Suprapubic skin (tissue), 4 donors: ENCODE measurements around the gene PPP2R5C. TPM values are rescaled to one million over a fixed set of nuclear protein-coding genes. Genes with fewer than 3 reads are reported as not detected.

ENCODE experiments used
- DNase-seq, 2 donors: peaks; one replicate each; pipeline ENCODE4 v3.0.0-alpha.2; 2019; ENCODE audit warnings: low spot score in 2 of 2
- H3K27ac ChIP-seq: fragments of 200-600 bp; sonication (generic); one replicate; pipeline ENCODE4 v1.5.1; 2019
- H3K27me3 ChIP-seq: fragments of 200-600 bp; sonication (generic); one replicate; pipeline ENCODE4 v1.5.1; 2019
- H3K36me3 ChIP-seq: fragments of 200-600 bp; sonication (generic); one replicate; pipeline ENCODE4 v1.5.1; 2019
- H3K4me1 ChIP-seq: fragments of 200-600 bp; sonication (generic); one replicate; pipeline ENCODE4 v1.5.1; 2019
- H3K4me3 ChIP-seq: fragments of 200-600 bp; sonication (generic); one replicate; pipeline ENCODE4 v1.5.1; 2019; ENCODE audit warnings: mild to moderate bottlenecking
- H3K9me3 ChIP-seq: fragments of 200-600 bp; sonication (generic); one replicate; pipeline ENCODE4 v1.5.1; 2019
- EP300 ChIP-seq: sonication (generic); formaldehyde crosslinking; IDR thresholded peaks from one replicate; pipeline ENCODE4 v1.6.1; 2017; ENCODE audit warnings: antibody characterized with exemption
- POLR2A ChIP-seq, 2 donors: fragments of 450-650 bp; IDR thresholded peaks; one replicate each; pipeline ENCODE4 v1.6.1; 2017; ENCODE audit warnings: antibody characterized with exemption in 2 of 2, mild to moderate bottlenecking in 2 of 2, moderate library complexity in 2 of 2
- POLR2AphosphoS5 ChIP-seq, 3 donors: sonication (generic); formaldehyde crosslinking; IDR thresholded peaks; one replicate each; pipeline ENCODE4 v1.6.1; 2017; ENCODE audit warnings: antibody characterized with exemption in 3 of 3
- WGBS: methylation state at CpG from one replicate; pipeline ENCODE4 v1.1.5; 2018; 5-methylcytosine and 5-hydroxymethylcytosine counted together
- total RNA-seq, 4 donors: library from RNA; depleted of rRNA; stranded (reverse); fragments of >200 nt; gene quantifications; one replicate each; pipeline ENCODE4 v1.1.0, GENCODE V29; 2016
- TF ChIP-seq, protein P1 (sequence below), 2 donors: fragments of 200-600 bp in 1 of 2; fragments of 450-650 bp in 1 of 2; sonication (generic) in 1 of 2; IDR thresholded peaks; one replicate each; pipeline ENCODE4 v1.5.1; 2016 to 2019; ENCODE audit warnings: antibody characterized with exemption in 2 of 2, mild to moderate bottlenecking in 1 of 2, moderate library complexity in 1 of 2

The PPP2R5C gene
- total RNA-seq, 4 donors from 2014 or later, result 104 to 149 (median 119) TPM

DNA sequence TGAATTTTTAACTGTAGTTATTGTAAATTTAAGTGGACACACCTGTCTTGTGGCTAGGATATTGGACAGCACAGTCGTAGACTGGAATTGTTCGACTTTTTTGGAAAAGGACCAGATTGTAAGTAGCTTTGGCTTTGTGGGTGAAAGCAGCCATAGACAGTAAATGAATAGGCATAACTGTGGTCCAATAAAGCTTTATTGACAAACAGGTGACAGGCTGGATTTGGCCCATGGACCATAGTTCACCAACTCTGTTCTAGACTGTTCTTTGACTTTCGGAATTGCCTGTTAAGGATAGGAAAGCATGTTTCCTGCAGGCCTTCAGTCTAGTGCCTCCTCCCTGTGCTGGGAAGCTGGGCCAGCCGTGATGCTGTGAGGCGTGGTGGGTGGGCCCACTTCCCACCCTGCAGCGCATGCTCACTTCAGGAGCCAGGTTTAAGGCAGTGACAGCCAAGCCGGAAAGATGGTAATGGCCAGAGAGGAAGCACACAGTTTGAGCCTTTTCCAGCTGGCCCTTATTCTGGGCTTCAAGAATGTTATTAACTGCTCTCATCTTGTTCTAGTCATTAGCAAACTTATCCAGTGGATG, 51.8 kb downstream of the PPP2R5C start:
- H3K4me3 ChIP-seq, result no peak overlapping the region
- H3K36me3 ChIP-seq, result peaks cover 4% of the 10 kb centered on the region
- no peaks in the 10 kb centered on the region for H3K9me3 ChIP-seq
- TF ChIP-seq, protein P1, sequence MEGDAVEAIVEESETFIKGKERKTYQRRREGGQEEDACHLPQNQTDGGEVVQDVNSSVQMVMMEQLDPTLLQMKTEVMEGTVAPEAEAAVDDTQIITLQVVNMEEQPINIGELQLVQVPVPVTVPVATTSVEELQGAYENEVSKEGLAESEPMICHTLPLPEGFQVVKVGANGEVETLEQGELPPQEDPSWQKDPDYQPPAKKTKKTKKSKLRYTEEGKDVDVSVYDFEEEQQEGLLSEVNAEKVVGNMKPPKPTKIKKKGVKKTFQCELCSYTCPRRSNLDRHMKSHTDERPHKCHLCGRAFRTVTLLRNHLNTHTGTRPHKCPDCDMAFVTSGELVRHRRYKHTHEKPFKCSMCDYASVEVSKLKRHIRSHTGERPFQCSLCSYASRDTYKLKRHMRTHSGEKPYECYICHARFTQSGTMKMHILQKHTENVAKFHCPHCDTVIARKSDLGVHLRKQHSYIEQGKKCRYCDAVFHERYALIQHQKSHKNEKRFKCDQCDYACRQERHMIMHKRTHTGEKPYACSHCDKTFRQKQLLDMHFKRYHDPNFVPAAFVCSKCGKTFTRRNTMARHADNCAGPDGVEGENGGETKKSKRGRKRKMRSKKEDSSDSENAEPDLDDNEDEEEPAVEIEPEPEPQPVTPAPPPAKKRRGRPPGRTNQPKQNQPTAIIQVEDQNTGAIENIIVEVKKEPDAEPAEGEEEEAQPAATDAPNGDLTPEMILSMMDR (IDR thresholded peaks at IDR 0.05), result no peak
- TF ChIP-seq POLR2AphosphoS5 (IDR thresholded peaks at IDR 0.05), result no peak
- TF ChIP-seq EP300, result no peak
- H3K27ac ChIP-seq, result peak overlapping the region; percentile 60
- H3K4me1 ChIP-seq, result peaks cover 52% of the 10 kb centered on the region
- 54% methylated on average over 6 of the region's 7 CpGs for WGBS
- no peak for DNase-seq
- H3K27me3 ChIP-seq, result no peaks in the 10 kb centered on the region

DNA sequence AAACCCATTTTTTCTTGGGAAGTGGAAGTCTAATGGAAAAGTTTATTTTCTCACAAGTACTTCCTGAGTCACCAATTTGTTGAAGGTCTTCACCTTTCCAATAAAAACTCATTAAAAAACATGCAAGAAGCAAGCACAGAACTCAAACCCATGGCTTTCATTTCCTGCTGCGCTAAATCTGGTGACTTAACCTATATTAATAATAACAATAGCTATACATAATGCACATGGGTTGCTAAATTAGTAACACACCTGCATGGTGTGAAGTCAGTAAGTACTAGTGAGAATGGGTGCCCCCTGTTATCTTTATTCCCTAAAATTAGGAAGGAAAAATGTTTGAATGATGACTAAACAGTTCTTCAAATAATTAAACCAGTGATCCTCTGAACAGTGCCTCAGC, 52.3 kb downstream of the PPP2R5C start:
- no peaks in the 10 kb centered on the region for H3K9me3 ChIP-seq
- DNase-seq, result no peak
- no peak overlapping the region for H3K4me3 ChIP-seq
- TF ChIP-seq POLR2AphosphoS5 (IDR thresholded peaks at IDR 0.05), result no peak
- H3K27me3 ChIP-seq, result no peaks in the 10 kb centered on the region
- peaks cover 46% of the 10 kb centered on the region for H3K4me1 ChIP-seq
- peaks cover 4% of the 10 kb centered on the region for H3K36me3 ChIP-seq
- WGBS, result 86% methylated on average over 1 of the region's 1 CpG
- peak overlapping the region; percentile 60 for H3K27ac ChIP-seq

DNA sequence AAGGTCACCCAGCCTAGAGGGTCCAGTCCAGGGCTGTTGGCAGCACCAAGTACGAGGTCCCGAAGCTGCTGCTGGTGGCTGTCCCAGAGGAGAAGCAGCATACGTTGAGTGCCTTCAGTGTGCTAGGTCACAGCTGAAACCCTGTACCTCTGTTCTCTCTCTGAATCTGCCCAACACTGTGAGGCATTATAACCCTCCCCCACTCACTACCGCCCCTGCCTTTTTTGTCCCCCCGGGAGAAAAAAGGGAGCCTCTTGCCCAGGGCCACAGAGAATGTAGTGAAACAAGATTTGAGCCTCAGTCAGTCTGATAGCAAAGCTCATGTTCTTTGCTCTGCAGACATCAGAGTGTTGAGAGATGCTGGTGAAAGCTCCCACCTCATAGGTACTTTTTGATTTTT, 53.4 kb downstream of the PPP2R5C start:
- Histone ChIP-seq H3K4me1 (peaks cover 46% of the 10 kb centered on the region), H3K27me3 (no peaks in the 10 kb centered on the region)
- WGBS, result 75% methylated on average over 5 of the region's 5 CpGs

DNA sequence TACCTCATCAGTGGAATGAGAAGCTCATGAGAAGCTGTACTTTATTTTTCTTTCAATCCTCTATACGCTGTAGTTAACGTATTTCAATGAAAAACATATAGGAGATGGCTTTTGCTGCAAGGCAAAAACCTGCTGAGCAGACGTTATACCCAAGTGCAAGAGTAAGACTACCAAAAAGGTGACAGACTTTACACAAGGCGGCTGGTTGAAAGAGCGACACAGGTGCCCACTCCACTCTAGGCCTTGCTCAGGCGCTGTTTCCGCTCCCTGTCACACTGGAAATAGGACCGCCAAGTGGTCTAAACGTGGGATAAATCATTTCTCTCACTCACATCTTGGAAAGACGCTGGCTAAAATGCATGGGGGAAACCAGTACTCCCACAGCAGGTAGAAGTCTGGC, 54.5 kb downstream of the PPP2R5C start:
- 87% methylated on average over 10 of the region's 10 CpGs for WGBS
- Histone ChIP-seq H3K9me3 (no peaks in the 10 kb centered on the region), H3K4me1 (peaks cover 40% of the 10 kb centered on the region), H3K36me3 (peaks cover 10% of the 10 kb centered on the region), H3K4me3 (no peak overlapping the region), H3K27me3 (no peaks in the 10 kb centered on the region), H3K27ac (no peak overlapping the region)
- TF ChIP-seq POLR2A (IDR thresholded peaks at IDR 0.05) (no peak), EP300 (no peak), POLR2AphosphoS5 (IDR thresholded peaks at IDR 0.05) (no peak)
- TF ChIP-seq, protein P1 (IDR thresholded peaks at IDR 0.05), result no peak
- no peak for DNase-seq

More for the DNA sequence above, 53.4 kb downstream of the PPP2R5C start:
- Histone ChIP-seq H3K9me3 (no peaks in the 10 kb centered on the region), H3K4me3 (no peak overlapping the region), H3K27ac (no peak overlapping the region), H3K36me3 (peaks cover 10% of the 10 kb centered on the region)
- no peak for DNase-seq
- no peak for TF ChIP-seq POLR2A (IDR thresholded peaks at IDR 0.05)
- TF ChIP-seq, protein P1 (IDR thresholded peaks at IDR 0.05), result no peak

DNA sequence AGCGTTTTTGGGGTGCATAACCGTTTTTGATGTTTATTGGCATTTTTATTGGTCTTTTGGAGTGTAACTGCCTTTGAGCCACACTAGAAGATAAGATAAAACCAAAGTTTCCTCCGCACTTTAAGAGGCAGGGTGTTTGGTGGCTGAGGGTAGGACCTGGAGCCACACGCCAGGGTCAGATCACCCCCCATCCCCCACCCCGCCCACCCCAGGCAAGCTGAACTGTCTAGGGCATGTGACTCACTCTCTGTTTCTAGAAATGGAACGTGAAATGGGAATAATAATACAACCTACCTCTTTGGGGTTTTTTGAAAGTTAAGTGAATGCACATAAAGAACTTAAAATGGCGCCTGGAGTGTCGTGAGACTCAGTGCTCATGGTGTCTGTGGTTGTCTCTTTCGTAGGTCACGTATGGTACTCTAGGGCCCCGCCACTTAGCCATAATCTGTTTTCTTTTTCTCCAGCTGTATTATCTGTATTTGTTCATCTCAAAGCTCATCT, 56.0 kb downstream of the PPP2R5C start:
- Histone ChIP-seq H3K9me3 (no peaks in the 10 kb centered on the region), H3K4me1 (peaks cover 25% of the 10 kb centered on the region), H3K27me3 (no peaks in the 10 kb centered on the region), H3K36me3 (peaks cover 12% of the 10 kb centered on the region), H3K27ac (no peak overlapping the region), H3K4me3 (no peak overlapping the region)
- DNase-seq, result no peak
- WGBS, result 79% methylated on average over 11 of the region's 11 CpGs
- no peak for TF ChIP-seq POLR2AphosphoS5 (IDR thresholded peaks at IDR 0.05)
- TF ChIP-seq POLR2A (IDR thresholded peaks at IDR 0.05), result no peak
- TF ChIP-seq EP300, result no peak

DNA sequence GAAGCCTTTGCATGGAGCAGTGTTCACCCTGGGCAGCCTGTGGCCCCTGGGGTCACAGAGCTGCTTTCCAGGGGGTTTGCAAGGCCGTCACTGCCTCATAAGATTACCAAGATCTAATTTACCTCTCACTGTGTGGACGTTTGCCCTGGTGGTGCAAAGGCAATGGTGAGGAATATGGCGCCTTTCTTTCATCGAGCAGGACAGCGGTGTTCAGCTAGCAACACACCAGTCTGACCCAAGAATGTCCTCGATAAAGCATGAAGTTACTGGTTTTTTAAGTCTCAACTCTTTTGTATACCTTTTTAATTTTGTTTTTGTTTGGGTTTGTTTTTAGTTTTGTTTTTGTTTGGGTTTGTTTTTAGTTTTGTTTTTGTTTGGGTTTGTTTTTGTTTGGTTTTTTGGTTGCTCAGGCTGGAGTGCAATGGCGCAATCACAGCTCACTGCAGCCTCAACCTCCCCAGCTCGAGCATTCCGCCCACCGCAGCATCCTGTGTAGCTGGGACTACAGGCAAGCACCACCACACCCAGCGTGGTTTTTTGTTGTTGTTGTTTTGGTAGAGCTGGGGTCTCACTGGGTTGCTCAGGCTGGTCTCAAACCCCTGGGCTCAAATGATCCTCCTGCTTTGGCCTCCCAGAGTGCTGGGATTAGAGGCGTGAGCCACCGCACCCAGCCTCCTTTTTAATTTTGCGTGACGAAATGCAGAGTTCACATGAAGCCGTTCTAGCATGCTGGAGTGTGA, 57.9 kb downstream of the PPP2R5C start:
- Histone ChIP-seq H3K36me3 (peaks cover 12% of the 10 kb centered on the region), H3K9me3 (no peaks in the 10 kb centered on the region), H3K27ac (peak overlapping the region; percentile 23), H3K4me3 (no peak overlapping the region), H3K27me3 (no peaks in the 10 kb centered on the region), H3K4me1 (peaks cover 28% of the 10 kb centered on the region)
- no peak for DNase-seq
- 92% methylated on average over 16 of the region's 16 CpGs for WGBS
- TF ChIP-seq, protein P1 (IDR thresholded peaks at IDR 0.05), result no peak
- TF ChIP-seq EP300 (no peak), POLR2A (IDR thresholded peaks at IDR 0.05) (no peak), POLR2AphosphoS5 (IDR thresholded peaks at IDR 0.05) (no peak)
